HUES64 (cell line): ENCODE measurements around the gene DOCK4.

Experiments
- H3K27ac ChIP-seq: 2 replicates; pipeline ENCODE4 v1.7.0; 2013; ENCODE audit warnings: low read depth, low read length, inconsistent platforms
- H3K27me3 ChIP-seq: 2 replicates; pipeline ENCODE4 v1.6.1; 2013; ENCODE audit warnings: mild to moderate bottlenecking, low read length; ENCODE audit not compliant: insufficient read depth
- H3K36me3 ChIP-seq: 2 replicates; pipeline ENCODE4 v1.6.1; 2013; ENCODE audit warnings: mild to moderate bottlenecking, low read length; ENCODE audit not compliant: insufficient read depth
- H3K4me1 ChIP-seq: 2 replicates; pipeline ENCODE4 v1.6.1; 2013; ENCODE audit warnings: mild to moderate bottlenecking, low read length, moderate library complexity; ENCODE audit not compliant: insufficient read depth
- H3K4me3 ChIP-seq: 2 replicates; pipeline ENCODE4 v1.5.1; 2013; ENCODE audit warnings: mild to moderate bottlenecking, low read length, moderate library complexity
- H3K9ac ChIP-seq: 2 replicates; pipeline ENCODE4 v1.6.1; 2013; ENCODE audit warnings: mild to moderate bottlenecking, low read depth, low read length
- H3K9me3 ChIP-seq: 2 replicates; pipeline ENCODE4 v1.6.1; 2013; ENCODE audit warnings: low read depth, low read length; ENCODE audit not compliant: insufficient read depth
- WGBS: fragments of 150-250, 120-280 bp; methylation state at CpG from one replicate; pipeline ENCODE4 v1.1.7; 2013; ENCODE audit warnings: missing lambda C conversion rate; 5-methylcytosine and 5-hydroxymethylcytosine counted together

Gene DOCK4

GRCh38 chr7:111772716-111773115 lies 433.5 kb downstream of the DOCK4 start:
- WGBS: 93% methylated on average over 3 of the region's 3 CpGs
- Histone ChIP-seq H3K36me3 (peaks cover 15% of the 10 kb centered on the region; the same call in 1 of the 2 replicates), H3K4me1 (peaks cover 19% of the 10 kb centered on the region), H3K9ac (no peak overlapping the region), H3K27ac (no peak overlapping the region), H3K9me3 (no peaks in the 10 kb centered on the region), H3K4me3 (no peak overlapping the region), H3K27me3 (no peaks in the 10 kb centered on the region)

- Histone ChIP-seq H3K27me3 (no peaks in the 10 kb centered on the region), H3K36me3 (peaks cover 12% of the 10 kb centered on the region; the same call in 1 of the 2 replicates), H3K4me1 (peaks cover 19% of the 10 kb centered on the region), H3K9me3 (no peaks in the 10 kb centered on the region), H3K9ac (no peak overlapping the region), H3K27ac (no peak overlapping the region; the same call in 1 of the 2 replicates), H3K4me3 (no peak overlapping the region)
- 68% methylated on average over 5 of the region's 5 CpGs for WGBS
Observed at GRCh38 chr7:111771638-111772037, 434.6 kb downstream of the DOCK4 start.

- 79% methylated on average over 2 of the region's 2 CpGs for WGBS
- peaks cover 19% of the 10 kb centered on the region for H3K4me1 ChIP-seq
- no peak overlapping the region for H3K9ac ChIP-seq
- H3K27ac ChIP-seq: no peak overlapping the region
- no peaks in the 10 kb centered on the region for H3K27me3 ChIP-seq
- peaks cover 11% of the 10 kb centered on the region; the same call in 1 of the 2 replicates for H3K36me3 ChIP-seq
- no peak overlapping the region for H3K4me3 ChIP-seq
- no peaks in the 10 kb centered on the region for H3K9me3 ChIP-seq
Observed at GRCh38 chr7:111770116-111770515, 436.1 kb downstream of the DOCK4 start.

GRCh38 chr7:111765751-111766643 lies 440.2 kb downstream of the DOCK4 start:
- Histone ChIP-seq H3K9me3 (no peaks in the 10 kb centered on the region), H3K36me3 (peaks cover 15% of the 10 kb centered on the region; the same call in 1 of the 2 replicates), H3K9ac (no peak overlapping the region), H3K27ac (no peak overlapping the region), H3K4me1 (peaks cover 13% of the 10 kb centered on the region), H3K27me3 (no peaks in the 10 kb centered on the region), H3K4me3 (no peak overlapping the region)
- WGBS: 95% methylated on average over 6 of the region's 6 CpGs

- H3K27me3 ChIP-seq: no peaks in the 10 kb centered on the region
- no peak overlapping the region for H3K4me3 ChIP-seq
- H3K27ac ChIP-seq: no peak overlapping the region
- H3K4me1 ChIP-seq: no peaks in the 10 kb centered on the region
- WGBS: 59% methylated on average over 3 of the region's 3 CpGs
- H3K9me3 ChIP-seq: no peaks in the 10 kb centered on the region
- peaks cover 29% of the 10 kb centered on the region; the same call in 1 of the 2 replicates for H3K36me3 ChIP-seq
- no peak overlapping the region for H3K9ac ChIP-seq
Observed at GRCh38 chr7:111763221-111763801, 442.9 kb downstream of the DOCK4 start.

GRCh38 chr7:111762799-111763198 lies 443.4 kb downstream of the DOCK4 start:
- H3K4me1 ChIP-seq: peaks cover 4% of the 10 kb centered on the region; the same call in 1 of the 2 replicates

GRCh38 chr7:111762211-111762610 lies 444.0 kb downstream of the DOCK4 start:
- H3K27ac ChIP-seq: no peak overlapping the region
- no peak overlapping the region for H3K9ac ChIP-seq
- no peak overlapping the region for H3K4me3 ChIP-seq
- H3K4me1 ChIP-seq: peaks cover 10% of the 10 kb centered on the region
- no peaks in the 10 kb centered on the region for H3K9me3 ChIP-seq
- no peaks in the 10 kb centered on the region for H3K27me3 ChIP-seq
- peaks cover 32% of the 10 kb centered on the region; the same call in 1 of the 2 replicates for H3K36me3 ChIP-seq

More at GRCh38 chr7:111762799-111763198, 443.4 kb downstream of the DOCK4 start:
- no peaks in the 10 kb centered on the region for H3K27me3 ChIP-seq
- no peak overlapping the region for H3K9ac ChIP-seq
- no peaks in the 10 kb centered on the region for H3K9me3 ChIP-seq
- no peak overlapping the region for H3K4me3 ChIP-seq
- 93% methylated on average over 5 of the region's 5 CpGs for WGBS
- no peak overlapping the region for H3K27ac ChIP-seq
- H3K36me3 ChIP-seq: peaks cover 32% of the 10 kb centered on the region; the same call in 1 of the 2 replicates

GRCh38 chr7:111760043-111760442 lies 446.2 kb downstream of the DOCK4 start:
- Histone ChIP-seq H3K4me3 (no peak overlapping the region), H3K9ac (no peak overlapping the region), H3K36me3 (peaks cover 25% of the 10 kb centered on the region; the same call in 1 of the 2 replicates), H3K9me3 (no peaks in the 10 kb centered on the region), H3K27ac (no peak overlapping the region), H3K4me1 (peaks cover 18% of the 10 kb centered on the region), H3K27me3 (no peaks in the 10 kb centered on the region)
- WGBS: 96% methylated on average over 8 of the region's 8 CpGs

- peaks cover 18% of the 10 kb centered on the region for H3K4me1 ChIP-seq
- H3K9ac ChIP-seq: no peak overlapping the region
- H3K27me3 ChIP-seq: no peaks in the 10 kb centered on the region
- no peak overlapping the region for H3K27ac ChIP-seq
- H3K36me3 ChIP-seq: peaks cover 20% of the 10 kb centered on the region; the same call in 1 of the 2 replicates
- H3K4me3 ChIP-seq: no peak overlapping the region
- no peaks in the 10 kb centered on the region for H3K9me3 ChIP-seq
- WGBS: 91% methylated on average over 5 of the region's 5 CpGs
Observed at GRCh38 chr7:111758332-111758731, 447.9 kb downstream of the DOCK4 start.

- Histone ChIP-seq H3K9me3 (no peaks in the 10 kb centered on the region), H3K4me1 (peaks cover 18% of the 10 kb centered on the region), H3K9ac (no peak overlapping the region), H3K27ac (no peak overlapping the region), H3K4me3 (0 out of 2 replicates have a peak overlapping the region, but pooled peaks have one; percentile 1), H3K36me3 (peaks cover 20% of the 10 kb centered on the region; the same call in 1 of the 2 replicates), H3K27me3 (no peaks in the 10 kb centered on the region)
- 16% methylated on average over 11 of the region's 11 CpGs for WGBS
Observed at GRCh38 chr7:111756687-111757178, 449.5 kb downstream of the DOCK4 start.

- no peak overlapping the region for H3K4me3 ChIP-seq
- no peaks in the 10 kb centered on the region for H3K9me3 ChIP-seq
- H3K27me3 ChIP-seq: no peaks in the 10 kb centered on the region
- H3K27ac ChIP-seq: no peak overlapping the region
- peaks cover 20% of the 10 kb centered on the region; the same call in 1 of the 2 replicates for H3K36me3 ChIP-seq
- H3K4me1 ChIP-seq: peaks cover 18% of the 10 kb centered on the region
- WGBS: 95% methylated on average over 6 of the region's 6 CpGs
- no peak overlapping the region for H3K9ac ChIP-seq
Observed at GRCh38 chr7:111755383-111755782, 450.8 kb downstream of the DOCK4 start.
